Measurements from ENCODE around the gene NPLOC4. TPM values are rescaled to one million over a fixed set of nuclear protein-coding genes. Genes with fewer than 3 reads are reported as not detected.
A peak's percentile ranks its signal among the peaks of the same experiment; 100 is the strongest.

Gene NPLOC4
- total RNA-seq, 2 experiments from 2014 or later, result 75.9 to 87.7 TPM

GRCh38 chr17:81549826-81550225, 87.1 kb downstream of the NPLOC4 start:
- DNase-seq, result no peak
- peak overlapping the region; percentile 38 for H3K27ac Mint-ChIP-seq
- CTCF ChIA-PET, result no interaction called here
- peaks cover 19% of the 10 kb centered on the region for H3K36me3 Mint-ChIP-seq (ENCODE audit: low read depth)
- POLR2A ChIA-PET, result interaction anchor here (0.5 kb wide), 1 partner anchor 11 kb away, joined by 3 read pairs; no protein-coding TSS in a partner anchor
- no peaks in the 10 kb centered on the region for H3K27me3 Mint-ChIP-seq
- intact Hi-C loops (cut with micrococcal nuclease), result no loop called here
- no peaks in the 10 kb centered on the region for H3K9me3 Mint-ChIP-seq
- no peak for ATAC-seq
- peak overlapping the region; percentile 87 for H3K4me3 Mint-ChIP-seq
- peaks cover 35% of the 10 kb centered on the region for H3K4me1 Mint-ChIP-seq (ENCODE audit: low read depth)
- no peak for TF ChIP-seq CTCF (IDR thresholded peaks at IDR 0.05)

GRCh38 chr17:81549031-81549557, 87.8 kb downstream of the NPLOC4 start:
- H3K9me3 Mint-ChIP-seq, result no peaks in the 10 kb centered on the region
- no peak for TF ChIP-seq CTCF (IDR thresholded peaks at IDR 0.05)
- intact Hi-C loops (cut with micrococcal nuclease), result no loop called here
- peaks cover 18% of the 10 kb centered on the region for H3K36me3 Mint-ChIP-seq (ENCODE audit: low read depth)
- H3K4me3 Mint-ChIP-seq, result no peak overlapping the region
- ATAC-seq (no peak), DNase-seq (no peak)
- H3K4me1 Mint-ChIP-seq (ENCODE audit: low read depth), result peaks cover 31% of the 10 kb centered on the region
- no peaks in the 10 kb centered on the region for H3K27me3 Mint-ChIP-seq
- POLR2A ChIA-PET, result no interaction called here
- no peak overlapping the region for H3K27ac Mint-ChIP-seq
- CTCF ChIA-PET, result no interaction called here

GRCh38 chr17:81547614-81547982, 89.3 kb downstream of the NPLOC4 start:
- H3K9me3 Mint-ChIP-seq, result no peaks in the 10 kb centered on the region
- no peak for TF ChIP-seq CTCF (IDR thresholded peaks at IDR 0.05)
- no peaks in the 10 kb centered on the region for H3K27me3 Mint-ChIP-seq
- no peak for ATAC-seq
- intact Hi-C loops (cut with micrococcal nuclease), result no loop called here
- H3K36me3 Mint-ChIP-seq (ENCODE audit: low read depth), result peaks cover 15% of the 10 kb centered on the region
- no peak for DNase-seq
- ChIA-PET POLR2A (interaction anchor here (0.6 kb wide), 1 partner anchor 31 kb away, joined by 3 read pairs; no protein-coding TSS in a partner anchor), CTCF (no interaction called here)
- peaks cover 23% of the 10 kb centered on the region for H3K4me1 Mint-ChIP-seq (ENCODE audit: low read depth)
- no peak overlapping the region for H3K27ac Mint-ChIP-seq
- no peak overlapping the region for H3K4me3 Mint-ChIP-seq

- DNase-seq, result no peak
- peaks cover 15% of the 10 kb centered on the region for H3K36me3 Mint-ChIP-seq (ENCODE audit: low read depth)
- intact Hi-C loops (cut with micrococcal nuclease), result no loop called here
- ChIA-PET CTCF (no interaction called here), POLR2A (interaction anchor here (0.9 kb wide), 1 partner anchor 18 kb away, joined by 3 read pairs; no protein-coding TSS in a partner anchor)
- no peaks in the 10 kb centered on the region for H3K27me3 Mint-ChIP-seq
- no peak overlapping the region for H3K27ac Mint-ChIP-seq
- no peak for TF ChIP-seq CTCF (IDR thresholded peaks at IDR 0.05)
- H3K4me1 Mint-ChIP-seq (ENCODE audit: low read depth), result peaks cover 23% of the 10 kb centered on the region
- H3K4me3 Mint-ChIP-seq, result no peak overlapping the region
- no peak for ATAC-seq
- no peaks in the 10 kb centered on the region for H3K9me3 Mint-ChIP-seq
Observed at GRCh38 chr17:81546906-81547613, 89.9 kb downstream of the NPLOC4 start.

- TF ChIP-seq CTCF (IDR thresholded peaks at IDR 0.05), result no peak
- ChIA-PET CTCF (no interaction called here), POLR2A (no interaction called here)
- no peak for ATAC-seq
- Mint-ChIP-seq H3K27ac (no peak overlapping the region), H3K36me3 (ENCODE audit: low read depth) (peaks cover 17% of the 10 kb centered on the region), H3K4me1 (ENCODE audit: low read depth) (peaks cover 12% of the 10 kb centered on the region), H3K27me3 (no peaks in the 10 kb centered on the region), H3K9me3 (no peaks in the 10 kb centered on the region), H3K4me3 (no peak overlapping the region)
- intact Hi-C loops (cut with micrococcal nuclease), result no loop called here
- no peak for DNase-seq
Observed at GRCh38 chr17:81545160-81545949, 91.6 kb downstream of the NPLOC4 start.

All from activated CD8-positive, alpha-beta T cell treated with anti-CD3 and anti-CD28 coated beads for 36 hours (primary cell).